WI38 (cell line): ENCODE measurements around the gene SCG2.

Experiments
- H3K4me3 ChIP-seq: 2 replicates; pipeline ENCODE4 v1.5.1; 2011; ENCODE audit warnings: low read depth, mild to moderate bottlenecking, control low read depth, low read length
- TF ChIP-seq, protein P1 (sequence below): IDR thresholded peaks from 2 replicates; pipeline ENCODE4 v1.5.1; 2012; ENCODE audit warnings: low read depth, mild to moderate bottlenecking, control low read depth, low read length

Gene SCG2

GRCh38 chr2:223590964-223591363 lies 11.2 kb downstream of the SCG2 start:
- TF ChIP-seq, protein P1, sequence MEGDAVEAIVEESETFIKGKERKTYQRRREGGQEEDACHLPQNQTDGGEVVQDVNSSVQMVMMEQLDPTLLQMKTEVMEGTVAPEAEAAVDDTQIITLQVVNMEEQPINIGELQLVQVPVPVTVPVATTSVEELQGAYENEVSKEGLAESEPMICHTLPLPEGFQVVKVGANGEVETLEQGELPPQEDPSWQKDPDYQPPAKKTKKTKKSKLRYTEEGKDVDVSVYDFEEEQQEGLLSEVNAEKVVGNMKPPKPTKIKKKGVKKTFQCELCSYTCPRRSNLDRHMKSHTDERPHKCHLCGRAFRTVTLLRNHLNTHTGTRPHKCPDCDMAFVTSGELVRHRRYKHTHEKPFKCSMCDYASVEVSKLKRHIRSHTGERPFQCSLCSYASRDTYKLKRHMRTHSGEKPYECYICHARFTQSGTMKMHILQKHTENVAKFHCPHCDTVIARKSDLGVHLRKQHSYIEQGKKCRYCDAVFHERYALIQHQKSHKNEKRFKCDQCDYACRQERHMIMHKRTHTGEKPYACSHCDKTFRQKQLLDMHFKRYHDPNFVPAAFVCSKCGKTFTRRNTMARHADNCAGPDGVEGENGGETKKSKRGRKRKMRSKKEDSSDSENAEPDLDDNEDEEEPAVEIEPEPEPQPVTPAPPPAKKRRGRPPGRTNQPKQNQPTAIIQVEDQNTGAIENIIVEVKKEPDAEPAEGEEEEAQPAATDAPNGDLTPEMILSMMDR = no peak
- no peak overlapping the region for H3K4me3 ChIP-seq

DNA sequence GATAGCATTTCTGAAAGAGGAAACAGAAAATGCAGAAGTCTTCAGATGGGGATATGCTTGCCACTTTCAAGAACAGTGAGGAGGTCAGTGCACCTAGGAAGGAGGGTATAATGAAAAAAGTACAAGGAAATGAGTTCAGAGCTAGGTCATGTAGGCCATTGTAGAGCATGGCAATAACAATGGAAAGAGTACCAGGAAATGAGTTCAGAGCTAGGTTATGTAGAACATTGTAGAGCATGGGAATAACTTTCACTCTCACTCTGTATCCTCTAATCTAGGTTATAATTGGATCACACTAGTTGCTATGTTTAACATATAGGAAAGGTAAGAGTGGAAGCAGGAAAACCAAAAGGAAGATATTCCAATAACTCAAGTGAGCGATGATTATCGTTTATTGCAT lies 12.3 kb downstream of the SCG2 start:
- TF ChIP-seq, protein P1 = no peak
- no peak overlapping the region for H3K4me3 ChIP-seq

- TF ChIP-seq, protein P1 = no peak
- no peak overlapping the region for H3K4me3 ChIP-seq
Observed at GRCh38 chr2:223588251-223588650, 13.9 kb downstream of the SCG2 start.

DNA sequence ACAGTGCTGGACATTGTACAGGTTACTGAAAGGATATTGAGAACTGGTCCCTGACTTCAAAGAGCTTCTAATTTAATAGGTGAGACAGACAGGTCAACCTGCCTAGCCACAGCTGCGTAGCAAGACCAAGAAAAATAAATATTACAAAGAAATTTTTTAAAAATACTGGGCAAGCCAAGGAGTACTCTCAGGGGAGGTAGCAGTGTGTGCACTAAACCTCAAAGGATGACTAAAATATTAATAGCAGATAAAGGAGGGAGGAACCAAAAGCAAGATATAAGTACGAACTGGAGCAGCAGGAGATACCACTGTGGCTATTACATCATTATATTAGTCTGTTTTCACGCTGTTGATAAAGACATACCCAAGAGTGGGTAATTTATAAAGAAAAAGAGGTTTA lies 14.9 kb downstream of the SCG2 start:
- TF ChIP-seq, protein P1 = no peak
- H3K4me3 ChIP-seq = no peak overlapping the region

- no peak overlapping the region for H3K4me3 ChIP-seq
- TF ChIP-seq, protein P1 = no peak
Observed at GRCh38 chr2:223586261-223586660, 15.9 kb downstream of the SCG2 start.

DNA sequence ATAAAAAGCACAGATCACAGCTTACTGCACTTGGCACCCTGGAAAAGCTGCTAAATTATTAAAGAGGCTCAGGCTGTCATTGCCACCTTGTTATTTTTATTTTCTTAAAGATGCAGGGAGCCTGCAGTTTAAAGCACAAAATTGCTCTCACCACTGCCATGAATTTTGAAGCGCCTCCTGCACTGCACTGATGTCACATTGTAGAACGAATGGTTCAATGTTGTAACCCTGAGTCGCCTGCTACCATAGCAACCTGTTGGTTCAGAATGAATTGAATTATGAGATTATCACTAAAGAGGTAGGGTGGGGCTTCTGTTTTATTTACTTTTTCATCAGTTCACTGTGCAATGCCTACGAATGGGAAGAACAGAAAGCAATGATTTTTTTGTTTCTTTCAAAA lies 16.5 kb downstream of the SCG2 start:
- no peak overlapping the region for H3K4me3 ChIP-seq

DNA sequence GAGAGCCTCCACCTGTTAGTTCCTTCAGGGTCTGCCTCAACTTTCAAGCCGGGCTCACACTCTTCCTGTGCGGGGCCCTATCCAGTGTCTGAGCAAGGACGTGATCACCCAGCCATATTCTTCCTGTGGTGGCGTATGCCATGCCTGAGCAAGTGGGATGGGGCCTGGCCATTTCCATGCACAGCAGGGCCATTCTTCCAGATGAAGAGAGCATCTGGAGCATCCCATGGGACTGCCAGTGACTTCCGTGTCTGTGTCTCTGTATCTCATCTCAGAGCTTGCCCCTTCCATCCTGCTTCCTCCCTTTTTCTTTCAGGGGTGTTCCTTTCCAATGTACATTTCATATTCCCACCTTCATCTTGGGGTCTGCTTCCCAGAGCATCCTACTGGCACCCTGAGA lies 20.2 kb downstream of the SCG2 start:
- TF ChIP-seq, protein P1 = no peak
- H3K4me3 ChIP-seq = no peak overlapping the region

More for the DNA sequence above, 16.5 kb downstream of the SCG2 start:
- TF ChIP-seq, protein P1 = no peak
